ENCODE results near the gene NEB. TPM values are rescaled to one million over a fixed set of nuclear protein-coding genes. Genes with fewer than 3 reads are reported as not detected.
"Not testable (repeated sequence)": the region's sequence is repeated elsewhere in the genome, so short reads cannot be mapped to it uniquely, and the experiment has no call there.

NEB gene
- total RNA-seq, 1 donor from 2014 or later, result 140 TPM

- DNase-seq (ENCODE audit: low spot score), result not testable (repeated sequence)
Observed at GRCh38 chr2:151557883-151558282, 176.4 kb downstream of the NEB start.

DNA sequence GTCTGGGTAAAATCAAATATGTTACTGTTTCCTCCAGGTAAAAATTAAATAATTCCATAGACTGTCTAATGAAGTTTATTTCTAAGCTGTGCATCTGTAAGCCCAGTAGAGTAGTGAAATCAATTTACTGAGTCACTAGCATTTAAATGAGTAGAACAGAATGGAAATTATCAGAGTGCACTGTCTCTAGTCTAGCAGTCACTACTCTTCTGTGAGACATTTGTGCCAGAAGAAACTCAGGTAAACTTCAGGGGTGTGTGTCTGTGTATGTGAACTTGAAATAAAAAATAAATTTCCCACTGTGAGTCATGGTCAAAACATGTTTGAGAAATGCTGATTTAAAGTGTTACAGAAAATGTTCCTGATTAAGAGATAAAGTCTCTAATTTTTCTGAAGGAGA, 178.2 kb downstream of the NEB start:
- no peak for DNase-seq (ENCODE audit: low spot score)

GRCh38 chr2:151552287-151552686, 182.0 kb downstream of the NEB start:
- DNase-seq (ENCODE audit: low spot score), result no peak

DNA sequence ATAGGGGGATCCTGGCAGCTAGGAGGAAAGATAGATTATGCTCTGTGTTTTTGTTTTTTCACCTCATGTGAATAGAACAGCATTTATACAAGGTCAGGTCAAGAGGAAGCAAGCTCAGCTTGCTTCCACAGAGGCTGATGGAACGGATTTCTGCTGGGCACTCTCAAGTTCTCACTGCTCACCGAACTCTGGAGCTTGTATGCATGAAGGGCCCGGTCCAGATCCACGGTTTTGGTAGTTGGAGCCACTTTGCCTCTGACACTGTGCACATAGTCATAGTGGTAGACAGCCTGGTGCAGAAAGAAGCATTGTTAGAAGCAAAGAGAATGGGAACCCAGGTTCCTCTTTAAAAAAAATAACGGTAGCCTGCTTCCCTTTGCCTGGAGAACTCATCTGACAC, 182.7 kb downstream of the NEB start:
- DNase-seq (ENCODE audit: low spot score), result no peak

DNA sequence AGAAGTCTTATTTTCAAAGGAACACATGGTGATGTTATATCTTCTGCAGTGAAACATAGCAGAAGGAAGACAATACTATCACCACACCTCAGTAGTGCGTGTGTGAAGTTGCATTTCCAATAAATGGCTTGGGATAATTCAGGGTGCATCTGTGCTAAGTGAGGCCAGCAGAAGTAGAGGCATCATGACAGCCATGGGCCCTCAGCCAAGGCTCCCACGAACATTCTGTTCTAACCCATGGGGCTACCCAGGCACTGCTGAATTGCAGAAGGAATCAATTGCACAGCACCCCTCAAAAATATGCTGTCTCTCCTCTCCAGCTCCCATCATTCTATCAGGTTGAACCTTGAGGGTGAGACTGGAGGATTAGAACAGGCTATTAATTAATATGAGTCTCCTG, 185.1 kb downstream of the NEB start:
- no peak for DNase-seq (ENCODE audit: low spot score)

DNA sequence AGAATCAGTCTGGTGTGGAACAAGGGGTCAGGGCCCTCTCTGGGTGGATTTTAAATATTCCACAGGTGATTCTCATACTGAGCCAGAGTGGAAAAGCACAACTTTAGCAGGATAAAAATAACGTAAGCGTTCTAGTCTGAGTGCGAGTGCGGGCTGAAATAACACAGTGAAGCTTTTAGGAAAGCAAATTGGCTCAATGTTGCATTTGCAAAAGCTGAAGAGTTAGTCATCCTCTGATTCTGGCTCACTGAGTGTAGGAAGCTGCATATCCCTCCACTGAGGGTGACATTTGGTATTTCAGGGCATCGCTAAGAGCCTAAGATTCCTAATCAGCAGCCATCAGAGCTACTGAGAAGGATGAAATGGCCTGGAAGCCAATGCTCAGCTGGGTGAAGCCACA, 189.8 kb downstream of the NEB start:
- no peak for DNase-seq (ENCODE audit: low spot score)

- DNase-seq (ENCODE audit: low spot score), result no peak
Observed at GRCh38 chr2:151543876-151544275, 190.4 kb downstream of the NEB start.

DNA sequence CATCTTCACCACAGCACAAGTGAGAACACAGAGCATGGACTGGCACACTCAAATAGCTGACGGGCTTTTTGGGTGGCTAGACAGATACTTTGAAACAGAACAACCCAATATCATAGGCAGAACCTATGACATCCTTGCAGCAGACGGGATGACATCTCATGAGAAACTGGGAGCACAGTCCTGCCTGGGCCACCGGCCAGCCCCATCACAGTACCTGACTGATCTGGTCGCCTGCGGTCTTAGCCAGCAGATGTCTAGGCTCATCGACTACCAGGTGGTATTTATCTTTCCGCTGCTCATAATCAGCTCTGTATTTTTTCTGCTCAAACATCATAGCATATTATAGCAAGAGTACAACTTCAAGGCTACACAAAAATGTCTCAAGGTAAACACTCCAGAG, 200.3 kb downstream of the NEB start:
- no peak for DNase-seq (ENCODE audit: low spot score)

GRCh38 chr2:151533127-151533526, 201.1 kb downstream of the NEB start:
- no peak for DNase-seq (ENCODE audit: low spot score)

- no peak for DNase-seq (ENCODE audit: low spot score)
Observed at GRCh38 chr2:151526572-151527090, 207.6 kb downstream of the NEB start.

GRCh38 chr2:151525821-151526373, 208.4 kb downstream of the NEB start:
- no peak for DNase-seq (ENCODE audit: low spot score)

DNA sequence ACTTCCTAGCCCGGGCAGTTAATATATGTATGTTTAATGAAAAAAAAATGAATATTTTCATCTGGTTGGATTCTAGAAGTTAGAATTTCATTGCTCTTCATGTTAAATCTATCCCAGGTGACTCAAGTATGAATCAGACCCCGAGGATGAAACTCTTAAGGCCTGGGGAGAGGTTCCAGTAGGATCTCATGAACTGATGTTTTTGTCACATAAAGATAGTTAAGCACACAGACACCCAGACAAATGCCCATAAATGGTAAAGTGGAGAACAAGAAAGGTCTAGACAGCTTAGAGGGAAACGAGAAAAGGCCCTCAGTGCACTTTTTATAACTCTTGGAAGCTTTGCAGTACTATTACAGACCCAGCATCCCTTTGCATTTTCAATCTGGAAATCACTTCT, 210.4 kb downstream of the NEB start:
- DNase-seq (ENCODE audit: low spot score), result no peak

GRCh38 chr2:151522556-151522955, 211.7 kb downstream of the NEB start:
- no peak for DNase-seq (ENCODE audit: low spot score)

DNA sequence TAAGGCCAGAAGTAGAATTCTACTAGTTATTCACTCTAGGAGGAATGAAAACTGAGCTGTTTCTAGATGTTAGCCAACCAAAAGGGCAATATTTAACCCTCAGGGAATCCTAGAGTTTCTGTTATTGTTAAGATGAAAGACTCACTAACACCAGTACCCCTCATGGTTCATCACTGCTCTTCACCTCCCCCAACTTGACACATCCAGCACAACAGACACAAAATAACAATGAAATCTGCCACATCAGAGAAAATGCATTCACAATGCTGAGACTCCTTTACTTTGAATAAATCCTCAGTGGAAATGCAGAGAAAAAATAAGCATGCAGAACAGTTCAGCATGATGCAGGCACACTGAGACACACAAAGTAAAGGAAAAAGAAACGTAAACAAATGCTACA, 213.3 kb downstream of the NEB start:
- no peak for DNase-seq (ENCODE audit: low spot score)

DNA sequence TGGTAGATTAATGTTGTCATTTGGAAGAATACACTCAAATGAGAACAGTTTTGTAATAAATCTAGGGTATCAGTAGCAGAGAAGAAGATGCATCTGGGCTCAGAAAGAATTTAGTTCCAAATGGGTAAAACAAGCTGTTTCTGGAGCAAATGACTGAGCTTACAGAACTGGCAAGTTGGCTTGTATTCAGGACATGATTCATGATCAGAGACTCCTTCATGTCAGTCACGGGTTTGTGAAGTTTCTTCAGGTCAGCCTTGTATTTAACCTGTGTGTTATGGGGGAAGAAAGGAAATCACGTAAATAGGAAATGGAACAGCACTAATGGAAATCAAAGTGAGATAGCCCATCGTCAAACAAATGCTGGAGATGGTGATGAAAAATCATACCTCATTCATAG, 215.5 kb downstream of the NEB start:
- no peak for DNase-seq (ENCODE audit: low spot score)

DNA sequence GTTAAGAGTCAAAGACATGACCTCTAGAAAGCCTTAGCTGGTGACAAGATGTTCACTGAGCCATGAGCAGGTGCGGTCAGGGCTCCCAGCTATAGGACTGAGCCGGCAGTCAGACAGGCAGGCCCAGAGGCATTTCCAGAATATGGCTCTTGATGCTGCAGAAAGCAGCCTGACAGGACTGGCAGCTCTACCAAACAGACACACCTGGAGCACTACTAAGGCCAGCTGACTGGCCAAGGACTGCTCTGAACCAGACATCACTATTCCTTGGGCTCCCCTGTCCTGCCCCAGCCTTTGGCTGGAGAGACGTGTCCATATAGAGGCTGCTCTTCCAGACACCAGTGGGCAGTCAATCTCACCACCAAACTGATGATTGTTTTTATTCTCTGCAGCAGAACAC, 225.8 kb downstream of the NEB start:
- no peak for DNase-seq (ENCODE audit: low spot score)

- no peak for DNase-seq (ENCODE audit: low spot score)
Observed at GRCh38 chr2:151506170-151506569, 228.1 kb downstream of the NEB start.

- DNase-seq (ENCODE audit: low spot score), result no peak
Observed at GRCh38 chr2:151498178-151498577, 236.1 kb downstream of the NEB start.

GRCh38 chr2:151491496-151491895, 242.8 kb downstream of the NEB start:
- no peak for DNase-seq (ENCODE audit: low spot score)

- no peak for DNase-seq (ENCODE audit: low spot score)
Observed at GRCh38 chr2:151490276-151490675, 244.0 kb downstream of the NEB start.

DNA sequence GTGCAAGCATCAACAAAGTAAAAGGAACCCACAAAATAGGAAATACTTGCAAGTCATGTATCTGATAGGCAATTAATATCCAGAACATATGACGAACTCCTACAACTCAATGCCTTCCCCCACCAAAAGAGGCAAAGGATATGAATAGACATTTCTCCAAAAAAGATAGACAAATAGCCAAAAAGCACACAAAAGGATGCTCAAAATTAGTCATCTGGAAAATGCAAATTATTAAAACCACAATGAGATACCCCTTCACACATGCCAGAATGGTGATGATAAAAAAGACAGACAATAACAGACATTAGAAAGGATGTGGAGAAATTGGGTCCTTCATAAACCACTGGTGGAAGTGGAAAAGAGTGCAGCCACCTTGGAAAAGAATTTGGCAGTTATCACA, 248.2 kb downstream of the NEB start:
- no peak for DNase-seq (ENCODE audit: low spot score)

DNA sequence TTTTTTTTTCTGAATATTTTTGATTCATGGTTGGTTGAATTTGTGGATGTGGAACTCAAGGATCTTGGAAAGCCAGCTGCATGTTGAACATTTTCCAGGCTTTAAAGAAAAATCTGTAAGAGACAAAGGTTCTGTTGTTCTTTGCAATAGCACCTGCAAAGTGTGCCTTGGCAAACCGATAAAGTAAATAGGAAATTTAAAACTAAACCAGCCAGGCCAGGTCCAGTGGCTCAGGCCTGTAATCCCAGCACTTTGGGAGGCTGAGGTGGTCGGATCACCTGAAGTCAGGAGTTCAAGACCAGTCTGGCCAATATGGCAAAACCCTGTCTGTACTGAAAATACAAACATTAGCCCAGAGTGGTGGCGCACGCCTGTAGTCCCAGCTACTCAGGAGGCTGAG, 250.2 kb downstream of the NEB start:
- no peak for DNase-seq (ENCODE audit: low spot score)

DNA sequence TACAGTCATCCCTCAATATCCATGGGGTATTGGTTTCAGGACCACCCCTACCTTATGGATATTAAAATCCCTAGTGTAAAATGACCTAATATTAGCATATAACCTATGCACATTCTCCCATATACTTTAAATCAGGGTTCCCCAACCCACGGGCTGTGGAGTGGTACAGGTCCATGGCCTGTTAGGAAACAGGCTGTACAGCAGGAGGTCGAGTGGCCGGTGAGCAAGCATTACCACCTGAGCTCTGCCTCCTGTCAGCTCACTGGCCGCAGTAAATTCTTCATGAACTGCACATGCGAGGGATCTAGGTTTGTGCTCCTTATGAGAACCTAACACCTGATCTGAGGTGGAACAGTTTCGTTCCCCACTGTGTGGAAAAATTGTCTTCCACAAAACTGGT, 250.7 kb downstream of the NEB start:
- DNase-seq (ENCODE audit: low spot score), result no peak

- DNase-seq (ENCODE audit: low spot score), result no peak
Observed at GRCh38 chr2:151482171-151482725, 252.0 kb downstream of the NEB start.
